Mammary epithelial cell (primary cell): Measurements from ENCODE around the gene KCNF1.

Experiments
- EZH2 ChIP-seq: IDR thresholded peaks from 2 replicates; pipeline ENCODE4 v1.6.1; 2012; ENCODE audit warnings: low read length, inconsistent platforms, borderline replicate concordance
- TF ChIP-seq, protein P1 (sequence below), 2 donors: IDR thresholded peaks in 1 of 2; conservative IDR thresholded peaks in 1 of 2; 2 replicates each; pipeline ENCODE4 v1.5.1; 2011 to 2012; ENCODE audit warnings: inconsistent platforms in 2 of 2, low read length in 2 of 2, mild to moderate bottlenecking in 2 of 2, control low read depth in 1 of 2, low read depth in 1 of 2; ENCODE audit not compliant: insufficient read depth in 1 of 2; ENCODE audit errors: extremely low read depth in 1 of 2

DNA sequence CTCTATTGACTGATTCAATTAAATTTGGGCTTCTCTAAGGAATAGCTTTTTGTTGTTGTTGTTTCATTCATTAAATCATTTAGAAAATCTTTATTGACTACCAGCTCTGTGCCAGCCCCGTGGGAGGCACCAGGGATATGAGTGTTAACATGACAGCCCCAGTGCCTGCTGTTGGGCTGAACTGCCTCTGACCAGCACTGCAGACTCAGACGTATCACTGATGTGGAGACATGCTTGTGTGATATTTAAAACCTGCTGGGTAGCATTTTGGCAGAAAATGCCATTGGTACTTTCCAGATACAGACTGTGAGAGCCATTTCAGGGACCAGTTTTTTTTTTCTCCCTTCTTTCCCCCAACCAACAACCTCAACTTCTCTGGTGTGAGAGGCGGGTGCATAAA is 38.6 kb upstream of the KCNF1 start:
- TF ChIP-seq, protein P1, sequence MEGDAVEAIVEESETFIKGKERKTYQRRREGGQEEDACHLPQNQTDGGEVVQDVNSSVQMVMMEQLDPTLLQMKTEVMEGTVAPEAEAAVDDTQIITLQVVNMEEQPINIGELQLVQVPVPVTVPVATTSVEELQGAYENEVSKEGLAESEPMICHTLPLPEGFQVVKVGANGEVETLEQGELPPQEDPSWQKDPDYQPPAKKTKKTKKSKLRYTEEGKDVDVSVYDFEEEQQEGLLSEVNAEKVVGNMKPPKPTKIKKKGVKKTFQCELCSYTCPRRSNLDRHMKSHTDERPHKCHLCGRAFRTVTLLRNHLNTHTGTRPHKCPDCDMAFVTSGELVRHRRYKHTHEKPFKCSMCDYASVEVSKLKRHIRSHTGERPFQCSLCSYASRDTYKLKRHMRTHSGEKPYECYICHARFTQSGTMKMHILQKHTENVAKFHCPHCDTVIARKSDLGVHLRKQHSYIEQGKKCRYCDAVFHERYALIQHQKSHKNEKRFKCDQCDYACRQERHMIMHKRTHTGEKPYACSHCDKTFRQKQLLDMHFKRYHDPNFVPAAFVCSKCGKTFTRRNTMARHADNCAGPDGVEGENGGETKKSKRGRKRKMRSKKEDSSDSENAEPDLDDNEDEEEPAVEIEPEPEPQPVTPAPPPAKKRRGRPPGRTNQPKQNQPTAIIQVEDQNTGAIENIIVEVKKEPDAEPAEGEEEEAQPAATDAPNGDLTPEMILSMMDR (conservative IDR thresholded peaks at IDR 0.05 in 1 of 2, IDR thresholded peaks at IDR 0.05 in 1 of 2; ENCODE audit: extremely low read depth in 1 of 2, insufficient read depth in 1 of 2, low read depth in 1 of 2, low read length in 2 of 2), result no peak
- no peak for TF ChIP-seq EZH2
